Inflammatory macrophage treated with lipopolysaccharide for 4 hours (primary cell): ENCODE data around the gene ZNF207.
"Not testable (repeated sequence)": the region's sequence is repeated elsewhere in the genome, so short reads cannot be mapped to it uniquely, and the experiment has no call there.

Experiments used
- DNase-seq: peaks from one replicate; pipeline ENCODE4 v3.0.0-alpha.2; 2020

Gene ZNF207

GRCh38 chr17:32349854-32350665, at the start of gene ZNF207:
Gene ZNF207, plus strand, starts transcription at chr17:32350157. Its CDS starts 129 bp downstream, at chr17:32350286.
- DNase-seq: peak; percentile 99

GRCh38 chr17:32302037-32302436, 47.9 kb upstream of the ZNF207 start:
- no peak for DNase-seq

DNA sequence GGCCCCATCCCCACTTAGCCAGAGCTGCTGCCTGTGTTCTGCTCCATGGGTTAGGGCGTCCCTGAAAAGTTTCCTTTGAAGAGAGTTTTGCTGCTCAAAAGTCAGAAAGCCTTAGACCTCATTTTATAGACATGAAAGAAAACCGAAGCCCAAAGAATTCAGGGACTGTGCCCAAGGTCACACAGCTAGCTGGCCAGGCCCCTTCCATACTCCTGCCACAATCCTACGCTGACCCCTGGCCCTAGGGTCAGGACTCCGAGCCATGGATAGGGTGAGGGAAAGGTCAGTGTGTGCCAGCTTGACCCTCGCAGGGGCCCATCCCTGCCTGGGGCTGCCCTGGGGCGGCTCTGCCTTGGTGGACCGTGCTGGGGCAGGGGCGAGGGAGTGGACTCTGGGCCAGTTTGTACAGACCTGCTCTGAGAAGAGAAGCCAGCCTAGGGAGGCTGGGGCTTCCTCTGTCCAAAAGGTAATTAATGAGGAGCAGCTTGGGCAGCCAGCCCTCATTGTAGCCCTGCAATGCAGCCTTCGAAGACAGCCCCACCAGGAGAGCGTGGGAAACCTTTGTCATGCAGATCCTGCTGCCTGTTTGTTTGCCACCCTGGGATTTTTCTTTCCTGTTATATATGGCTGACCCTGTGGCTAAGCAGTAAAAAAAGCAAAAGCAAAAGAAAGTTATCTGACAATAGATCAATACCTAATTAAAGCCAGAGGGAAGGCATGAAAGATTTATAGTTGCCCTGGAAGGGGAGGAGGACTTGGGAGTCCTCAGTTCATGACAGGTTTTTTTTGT, 46.9 kb upstream of the ZNF207 start:
- DNase-seq: no peak

GRCh38 chr17:32303781-32304288, 46.1 kb upstream of the ZNF207 start:
- DNase-seq: no peak

GRCh38 chr17:32305049-32305448, 44.9 kb upstream of the ZNF207 start:
- no peak for DNase-seq

DNA sequence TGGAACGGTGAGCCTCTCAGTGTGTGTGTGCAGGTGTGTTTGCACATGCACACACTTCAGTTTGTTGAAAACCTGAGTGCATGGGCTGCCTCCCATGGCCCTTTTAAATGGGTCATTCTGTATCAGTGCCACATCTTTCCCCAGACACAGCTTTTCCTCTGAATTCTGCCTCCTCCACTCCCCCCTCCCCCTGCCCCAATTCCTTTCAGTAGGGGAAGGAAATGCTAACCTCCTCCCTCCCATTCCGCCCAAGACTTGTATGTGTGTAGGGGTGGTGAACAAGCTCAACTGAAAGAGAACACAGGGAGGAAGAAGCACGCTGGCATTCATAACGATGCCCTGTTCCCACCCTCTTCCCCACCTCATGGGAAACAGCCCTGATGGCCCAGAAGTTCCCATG, 42.3 kb upstream of the ZNF207 start:
- DNase-seq: no peak

DNA sequence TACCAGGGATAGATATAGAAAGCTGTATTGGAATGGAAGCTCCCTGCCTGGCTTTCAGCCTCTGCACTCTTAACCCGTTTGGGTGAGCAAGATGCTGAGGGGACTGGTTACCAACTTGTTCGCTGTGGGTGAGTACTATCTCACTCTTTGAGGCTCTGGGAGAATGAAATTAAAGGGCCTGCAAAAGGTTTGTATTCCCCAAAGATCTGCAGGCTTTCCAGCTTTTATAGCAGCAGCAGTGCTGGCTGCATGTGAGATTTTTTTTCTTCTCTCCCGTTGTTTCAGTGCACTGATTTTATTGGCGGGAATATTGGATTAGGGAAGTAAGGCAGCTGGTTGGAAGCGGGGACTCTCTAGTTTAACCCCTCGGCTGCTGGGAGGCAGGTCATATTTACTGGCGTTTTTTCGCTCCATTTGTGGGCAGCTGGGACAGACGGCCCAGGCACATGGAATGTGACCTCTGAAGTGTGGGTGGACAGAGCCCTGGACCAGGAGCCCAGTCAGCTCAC, 38.9 kb upstream of the ZNF207 start:
- DNase-seq: no peak

DNA sequence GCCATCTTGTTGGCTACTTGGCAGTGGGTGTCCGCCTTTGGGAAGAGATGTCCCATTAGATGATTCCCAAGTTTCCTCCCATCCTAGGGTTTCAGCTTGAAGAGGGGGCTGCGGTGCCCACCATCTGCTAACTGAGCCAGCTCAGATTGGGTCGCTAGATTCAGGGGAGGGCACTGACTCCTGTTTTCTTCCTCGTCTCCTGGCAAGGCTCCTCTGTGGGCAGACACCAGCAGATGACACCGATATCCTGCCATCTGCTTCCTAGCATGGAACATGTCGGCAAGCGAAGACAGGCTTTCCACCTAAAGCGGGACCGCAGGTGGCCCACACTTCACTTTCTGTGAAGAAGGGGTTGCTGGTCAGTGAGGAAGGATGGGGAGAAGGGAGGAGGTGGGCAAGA, 35.3 kb upstream of the ZNF207 start:
- DNase-seq: no peak

DNA sequence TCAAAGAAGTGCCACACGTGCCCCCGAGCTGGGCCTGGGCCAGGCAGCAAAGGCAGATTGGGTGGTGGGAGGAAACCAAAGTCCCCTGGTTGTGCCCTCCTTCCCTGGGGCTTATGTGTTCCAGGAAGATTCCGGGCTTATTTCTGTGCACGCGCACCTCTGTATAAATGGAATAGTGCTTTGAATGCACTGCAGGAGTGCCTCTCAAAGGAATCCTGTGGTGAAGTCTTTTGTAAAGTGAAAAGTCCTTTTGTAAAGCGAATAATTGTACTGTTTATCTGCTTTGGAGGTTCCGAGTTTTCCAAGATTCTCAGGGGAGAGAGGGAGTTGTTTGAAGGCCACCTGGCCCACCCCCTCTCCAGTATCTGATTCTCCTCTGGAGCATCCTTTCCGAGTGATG, 34.8 kb upstream of the ZNF207 start:
- DNase-seq: no peak

DNA sequence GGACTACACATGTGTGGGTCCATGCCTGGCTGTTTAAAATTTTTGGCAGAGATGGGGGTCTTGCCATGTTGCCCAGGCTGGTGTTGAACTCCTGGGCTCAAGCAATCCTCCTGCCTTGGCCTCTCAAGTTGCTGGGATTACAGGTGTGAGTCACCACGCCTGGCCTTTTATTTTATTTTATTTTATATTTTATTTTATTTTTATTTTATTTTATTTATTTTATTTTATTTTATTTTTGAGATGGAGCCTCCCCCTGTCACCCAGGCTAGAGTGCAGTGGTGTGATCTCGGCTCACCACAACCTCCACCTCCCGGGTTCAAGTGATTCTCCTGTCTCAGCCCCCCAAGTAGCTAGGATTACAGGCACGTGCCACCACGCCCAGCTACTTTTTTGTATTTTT, 33.3 kb upstream of the ZNF207 start:
- not testable (repeated sequence) for DNase-seq

GRCh38 chr17:32317353-32317752, 32.6 kb upstream of the ZNF207 start:
- no peak for DNase-seq

GRCh38 chr17:32318071-32318470, 31.9 kb upstream of the ZNF207 start:
- DNase-seq: no peak

DNA sequence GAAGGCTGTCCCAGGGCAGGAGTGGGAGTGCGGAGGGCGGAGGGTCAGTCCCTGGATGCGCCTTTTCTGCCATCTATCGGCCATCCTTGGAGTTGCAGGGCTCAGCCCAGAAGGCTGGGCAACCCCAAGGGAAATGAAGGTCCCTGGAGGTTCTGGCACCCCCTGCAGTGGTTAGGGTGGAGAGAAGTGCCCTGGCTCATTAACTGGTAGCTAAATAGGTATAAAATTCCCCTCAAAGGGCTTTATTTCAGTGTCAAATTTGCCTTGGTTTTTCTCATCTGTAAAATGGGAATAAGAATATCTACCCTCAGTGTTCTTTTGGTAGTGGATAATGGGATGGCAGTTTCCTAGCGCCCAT, 30.4 kb upstream of the ZNF207 start:
- peak; percentile 76 for DNase-seq

GRCh38 chr17:32320080-32320479, 29.9 kb upstream of the ZNF207 start:
- not testable (repeated sequence) for DNase-seq

- no peak for DNase-seq
These were observed 29.1 kb upstream of the ZNF207 start for GRCh38 chr17:32320847-32321246.

DNA sequence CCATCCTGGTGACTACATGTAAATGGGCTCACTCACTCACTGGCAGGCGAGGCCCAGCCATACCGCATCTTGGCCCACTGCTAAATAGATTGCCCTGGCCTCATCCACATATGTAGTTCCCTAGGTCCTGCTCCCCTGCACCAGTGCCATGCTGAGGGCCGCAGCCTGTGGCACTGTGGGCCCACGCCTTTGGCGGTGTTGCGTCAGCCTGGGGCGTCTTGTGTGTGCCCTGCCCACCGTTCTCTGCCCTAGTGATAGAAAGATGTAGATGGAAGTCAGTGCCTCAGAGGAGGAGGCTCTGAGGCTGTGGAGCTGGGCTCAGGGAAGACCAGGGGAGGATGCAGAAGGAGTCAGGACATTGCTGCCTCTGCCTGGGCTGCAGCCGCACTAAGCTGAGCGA, 26.9 kb upstream of the ZNF207 start:
- DNase-seq: peak; percentile 54

DNA sequence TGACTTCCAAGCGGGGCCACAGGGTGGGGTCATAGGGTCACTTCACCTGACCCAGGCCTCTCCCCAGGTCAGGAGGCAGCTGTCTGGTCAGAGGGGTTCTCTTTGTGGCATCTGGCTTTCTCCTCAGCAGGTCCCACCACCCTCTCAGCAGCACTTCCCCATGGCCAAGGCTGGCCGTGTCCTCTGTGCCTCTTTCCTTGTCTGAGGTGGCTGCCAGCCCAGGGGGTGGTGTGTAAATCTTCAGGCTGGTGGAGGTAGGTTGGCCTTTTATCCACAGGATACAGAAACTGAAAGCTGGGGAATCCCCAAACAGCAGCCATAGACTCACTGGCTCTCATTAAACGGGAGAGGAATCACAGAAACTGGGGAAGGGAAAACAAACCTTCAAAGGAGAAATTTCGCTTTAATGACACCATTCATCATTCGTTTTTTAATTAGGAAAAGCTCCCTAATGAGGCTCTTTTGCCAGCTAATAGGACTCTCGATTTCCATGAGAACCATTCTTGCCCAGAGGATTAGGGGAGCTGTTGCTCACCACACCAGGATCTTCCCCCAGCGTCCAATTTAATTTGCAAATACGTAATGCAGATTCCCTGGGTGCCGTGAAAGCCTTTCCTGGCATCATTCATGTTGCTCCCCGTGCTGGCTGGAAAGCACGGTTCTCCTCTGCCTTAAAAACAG, 26.0 kb upstream of the ZNF207 start:
- DNase-seq: peak; percentile 77

DNA sequence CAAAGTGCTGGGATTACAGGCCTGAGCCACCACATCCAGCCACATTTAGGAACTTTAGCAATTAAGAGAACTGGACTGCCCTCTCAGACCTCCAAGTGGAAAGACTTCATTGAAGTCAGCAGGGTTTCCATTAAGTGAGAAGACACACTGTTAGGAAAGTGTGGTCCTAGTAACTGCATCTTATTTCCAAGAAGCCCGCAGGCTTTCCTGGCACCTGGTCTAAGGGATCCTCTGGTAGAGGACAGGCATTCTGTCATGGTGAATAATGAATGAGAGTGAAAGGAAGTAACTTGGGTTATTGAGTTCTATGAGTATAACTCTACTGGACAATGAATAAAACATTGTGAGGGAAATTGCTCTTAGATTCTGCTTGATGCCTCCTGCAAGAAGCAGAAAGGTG, 22.0 kb upstream of the ZNF207 start:
- DNase-seq: no peak

GRCh38 chr17:32330147-32330546, 19.8 kb upstream of the ZNF207 start:
- peak; percentile 64 for DNase-seq

DNA sequence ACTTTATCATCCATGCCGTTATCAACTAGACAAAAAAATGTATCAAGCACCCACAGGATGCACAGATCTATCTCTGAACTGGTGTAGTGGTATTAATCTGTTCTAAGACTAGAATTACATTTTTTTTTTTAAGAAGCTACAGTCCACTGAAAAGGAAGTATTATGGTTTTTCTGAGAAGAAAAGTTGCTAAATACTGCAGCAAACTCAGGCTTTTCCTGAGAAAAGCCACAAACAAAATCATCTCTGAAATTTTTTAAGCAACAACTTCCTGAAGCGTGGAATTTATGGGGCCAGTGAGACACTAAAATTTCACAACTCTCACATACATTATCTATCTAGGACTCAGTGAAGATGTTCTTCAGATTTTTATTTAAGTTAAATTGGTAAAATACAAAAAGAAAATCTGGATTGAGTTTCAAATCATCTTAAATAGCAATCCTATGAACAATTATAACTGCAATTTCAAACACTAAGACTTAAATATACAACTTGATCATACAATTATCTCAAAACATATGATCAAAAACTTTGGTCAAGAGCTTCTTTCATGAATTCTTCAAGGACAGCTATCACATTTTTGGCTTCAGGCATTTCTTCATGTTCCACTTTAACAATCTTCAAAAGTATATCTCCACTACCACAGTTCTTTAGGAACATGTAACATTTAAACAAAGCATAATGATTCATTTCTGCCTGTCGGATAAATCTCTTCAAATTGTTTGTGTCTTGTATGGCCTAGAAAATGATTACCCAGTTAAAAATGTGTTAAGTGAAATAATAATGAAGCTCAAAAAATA, 18.5 kb upstream of the ZNF207 start:
- DNase-seq: peak; percentile 72

GRCh38 chr17:32333187-32333586, 16.8 kb upstream of the ZNF207 start:
- DNase-seq: no peak

DNA sequence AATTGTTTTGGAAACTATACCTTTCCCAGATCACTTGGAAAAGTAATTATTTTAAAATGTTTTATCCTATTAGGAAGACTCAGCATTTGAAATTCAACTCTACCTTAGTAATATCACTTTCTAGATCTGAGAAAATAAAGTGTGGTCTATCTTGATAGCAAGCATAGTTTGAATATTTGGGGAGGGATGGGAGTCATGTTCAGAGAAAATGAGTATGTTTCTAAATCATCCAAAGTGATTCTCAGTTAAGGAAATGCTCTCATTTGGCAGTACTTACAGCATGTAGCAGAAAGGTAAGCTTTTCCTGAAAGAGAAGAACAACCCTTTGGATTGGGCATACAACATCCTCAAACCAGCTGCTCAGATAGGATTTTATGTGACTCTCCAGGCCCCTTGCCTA, 14.9 kb upstream of the ZNF207 start:
- no peak for DNase-seq
